GM18858 (cell line): ENCODE data around the gene UGT1A6.
"Not testable (repeated sequence)": the region's sequence is repeated elsewhere in the genome, so short reads cannot be mapped to it uniquely, and the experiment has no call there.

Source experiments
- ATAC-seq: cut with Tn5 transposase; IDR thresholded peaks from one replicate; pipeline ENCODE4 v1.9.1; 2021; ENCODE audit not compliant: unreplicated experiment

The UGT1A6 gene

DNA sequence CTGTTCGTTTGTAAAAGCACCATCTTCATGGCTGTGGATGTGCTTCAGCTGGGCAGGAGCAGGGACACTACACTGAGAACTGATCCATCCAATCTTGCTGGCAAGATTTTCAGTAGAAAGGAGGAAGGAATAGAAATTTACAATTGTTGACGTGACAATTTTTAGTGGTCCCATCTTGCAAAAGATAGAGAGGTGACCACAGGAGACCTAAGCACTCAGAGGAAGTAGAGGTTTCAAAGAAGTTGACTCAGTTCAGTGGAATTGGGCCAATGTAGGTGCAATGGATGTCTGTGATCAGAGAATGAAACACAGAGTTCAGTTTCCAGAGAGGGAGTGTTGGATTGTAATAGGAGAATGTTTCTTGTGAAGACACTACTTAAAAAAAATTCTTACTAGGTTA is 21.4 kb downstream of the UGT1A6 start:
- no peak for ATAC-seq

GRCh38 chr2:233718552-233718951 is 25.9 kb downstream of the UGT1A6 start, which contains the start of gene UGT1A4:
TSS of gene UGT1A4 (plus strand) at chr2:233718736. CDS start at chr2:233718821, 85 bp downstream.
- ATAC-seq, result no peak

- no peak for ATAC-seq
Observed at GRCh38 chr2:233728723-233729301, 36.1 kb downstream of the UGT1A6 start, which contains the start of gene UGT1A3. TSS of gene UGT1A3 (plus strand) at chr2:233729042. CDS start at chr2:233729127, 85 bp downstream.

GRCh38 chr2:233736868-233737653 is 44.4 kb downstream of the UGT1A6 start:
- ATAC-seq, result not testable (repeated sequence)

DNA sequence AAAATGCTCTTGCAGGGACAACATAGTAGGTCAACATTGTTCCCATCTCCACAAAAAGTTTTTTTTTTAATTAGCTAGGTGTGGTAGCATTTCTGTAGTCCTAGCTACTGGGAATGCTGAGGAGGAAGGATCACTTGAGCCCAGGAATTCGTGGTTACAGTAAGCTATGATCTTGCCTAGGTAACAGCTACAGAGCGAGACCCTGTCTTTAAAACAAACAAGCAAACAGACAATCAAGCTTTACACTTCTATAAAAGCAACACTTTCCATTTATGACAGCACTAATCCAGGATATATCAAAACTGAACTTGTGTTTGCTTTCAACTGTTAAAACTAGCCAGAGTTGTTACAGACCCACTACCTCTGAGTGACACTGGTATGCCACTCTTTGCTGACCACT is 48.2 kb downstream of the UGT1A6 start:
- no peak for ATAC-seq

- ATAC-seq, result no peak
Observed at GRCh38 chr2:233743464-233744259, 51.0 kb downstream of the UGT1A6 start.

- no peak for ATAC-seq
Observed at GRCh38 chr2:233745073-233745755, 52.5 kb downstream of the UGT1A6 start.

GRCh38 chr2:233745838-233746237 is 53.1 kb downstream of the UGT1A6 start:
- ATAC-seq, result not testable (repeated sequence)

DNA sequence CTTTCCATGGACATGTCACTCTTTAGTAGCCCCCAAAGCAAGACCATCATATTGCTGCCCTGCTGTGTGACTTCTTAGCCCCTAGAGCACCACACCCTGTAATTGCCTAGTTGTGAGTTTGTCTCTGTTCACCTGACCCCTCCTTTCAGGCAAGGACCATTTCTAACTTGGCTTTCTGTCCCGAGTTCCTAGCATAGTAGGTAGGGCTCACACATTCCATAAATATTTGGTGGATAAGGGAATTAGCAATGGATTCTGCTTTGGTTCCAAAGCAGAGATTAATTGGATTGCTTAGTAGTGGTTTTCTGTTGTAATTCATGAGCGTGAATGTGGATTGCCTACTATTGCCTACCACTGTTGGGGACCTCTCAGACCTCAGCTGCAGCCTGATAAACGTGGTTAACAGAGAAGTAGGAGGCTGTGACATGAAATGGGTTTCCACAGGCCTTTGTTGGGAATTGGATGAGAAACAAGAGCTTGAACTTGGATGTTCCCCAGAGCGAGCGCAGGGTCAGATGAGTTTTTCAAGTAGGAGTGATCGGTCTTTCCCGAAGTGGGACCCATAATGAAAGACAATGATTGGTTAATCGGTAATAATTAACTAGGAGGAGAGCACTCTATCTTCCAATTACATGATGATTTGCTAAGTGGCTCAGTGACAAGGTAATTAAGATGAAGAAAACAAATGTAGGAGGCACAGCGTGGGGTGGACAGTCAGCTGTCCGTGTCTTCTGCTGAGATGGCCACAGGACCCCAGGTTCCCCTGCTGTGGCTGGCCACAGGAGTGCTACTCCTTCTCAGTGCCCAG is 54.0 kb downstream of the UGT1A6 start:
- ATAC-seq, result no peak

DNA sequence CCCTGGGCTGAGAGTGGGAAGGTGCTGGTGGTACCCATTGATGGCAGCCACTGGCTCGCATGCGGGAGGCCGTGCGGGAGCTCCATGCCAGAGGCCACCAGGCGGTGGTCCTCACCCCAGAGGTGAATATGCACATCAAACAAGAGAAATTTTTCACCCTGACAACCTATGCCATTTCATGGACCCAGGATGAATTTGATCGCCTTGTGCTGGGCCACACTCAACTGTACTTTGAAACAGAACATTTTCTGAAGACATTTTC is 54.5 kb downstream of the UGT1A6 start:
- no peak for ATAC-seq

GRCh38 chr2:233750689-233751088 is 58.0 kb downstream of the UGT1A6 start:
- ATAC-seq, result not testable (repeated sequence)

- ATAC-seq, result not testable (repeated sequence)
Observed at GRCh38 chr2:233751212-233752009, 58.7 kb downstream of the UGT1A6 start.

GRCh38 chr2:233754872-233755611 is 62.4 kb downstream of the UGT1A6 start:
- no peak for ATAC-seq

DNA sequence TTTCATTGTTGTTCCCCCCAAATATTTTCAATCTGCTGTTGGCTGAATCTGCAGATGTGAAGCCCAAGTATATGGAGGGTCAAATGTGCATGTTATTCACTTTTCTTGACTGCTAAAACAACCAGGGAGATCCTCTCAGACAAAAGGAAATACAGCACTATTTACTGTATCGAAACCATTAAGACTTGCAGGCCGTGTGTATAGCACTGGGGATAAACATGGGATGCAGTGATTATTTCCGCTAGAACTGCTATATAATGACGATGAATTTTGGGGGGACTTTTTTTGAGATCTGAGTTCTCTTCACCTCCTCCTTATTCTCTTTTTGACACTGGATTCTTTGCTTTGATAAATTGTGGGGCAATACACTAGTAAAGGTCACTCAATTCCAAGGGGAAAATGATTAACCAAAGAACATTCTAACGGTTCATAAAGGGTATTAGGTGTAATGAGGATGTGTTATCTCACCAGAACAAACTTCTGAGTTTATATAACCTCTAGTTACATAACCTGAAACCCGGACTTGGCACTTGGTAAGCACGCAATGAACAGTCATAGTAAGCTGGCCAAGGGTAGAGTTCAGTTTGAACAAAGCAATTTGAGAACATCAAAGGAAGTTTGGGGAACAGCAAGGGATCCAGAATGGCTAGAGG is 63.9 kb downstream of the UGT1A6 start:
- no peak for ATAC-seq

DNA sequence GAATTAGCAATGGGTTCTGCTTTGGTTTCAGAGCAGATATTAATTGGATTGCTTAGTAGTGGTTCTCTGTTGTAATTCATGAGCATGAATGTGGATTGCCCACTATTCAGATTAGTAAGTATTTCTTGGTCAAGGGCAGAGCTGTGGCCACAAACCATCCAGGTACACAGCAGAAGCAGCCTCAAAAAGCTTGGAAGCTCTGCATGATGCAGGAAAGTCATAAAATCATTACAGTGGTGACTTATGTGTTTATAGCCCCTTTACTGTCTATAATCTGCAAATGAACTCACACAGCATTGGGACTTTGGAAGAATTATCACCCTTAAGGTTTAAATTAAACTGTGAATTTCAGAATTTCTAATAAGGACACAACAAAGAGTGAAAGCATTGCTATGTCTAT is 65.5 kb downstream of the UGT1A6 start:
- ATAC-seq, result no peak

DNA sequence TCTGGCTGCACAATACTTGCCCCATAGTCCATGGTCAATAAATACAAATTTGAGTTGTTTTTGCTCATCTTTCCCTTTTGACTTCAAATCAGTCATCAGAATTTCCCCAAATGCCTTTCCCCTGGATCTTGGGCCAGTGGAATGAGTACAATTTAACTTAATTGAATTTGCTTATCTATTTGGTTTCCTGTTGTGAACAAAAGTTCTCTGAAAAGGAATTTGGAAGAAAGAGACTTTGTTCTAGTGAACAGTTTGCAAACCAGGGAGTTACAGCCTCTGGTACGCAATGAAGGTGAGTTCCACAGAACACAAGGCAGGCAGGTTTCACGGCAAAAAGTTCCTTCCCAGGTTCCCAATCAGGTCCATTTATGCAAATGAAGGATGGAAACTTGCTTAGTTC is 66.2 kb downstream of the UGT1A6 start:
- no peak for ATAC-seq

- no peak for ATAC-seq
Observed at GRCh38 chr2:233760043-233760442, 67.4 kb downstream of the UGT1A6 start, which contains the start of gene UGT1A1. TSS of gene UGT1A1 (plus strand) at chr2:233760270. CDS start at chr2:233760288, 18 bp downstream.

GRCh38 chr2:233761040-233761769 is 68.5 kb downstream of the UGT1A6 start:
- no peak for ATAC-seq
